Astrocyte (in vitro differentiated cells and primary cell): Measurements from ENCODE around the gene PGLYRP4.

Experiments used
- CTCF ChIP-seq: IDR thresholded peaks from 2 replicates; pipeline ENCODE4 v1.5.1; 2011; ENCODE audit warnings: low read depth, mild to moderate bottlenecking, inconsistent platforms, low read length, moderate library complexity; ENCODE audit not compliant: insufficient read depth
- EZH2 ChIP-seq: IDR thresholded peaks from 2 replicates; pipeline ENCODE4 v1.6.1; 2012; ENCODE audit warnings: mild to moderate bottlenecking, low read length, inconsistent platforms; ENCODE audit not compliant: insufficient read depth

- TF ChIP-seq CTCF (no peak), EZH2 (no peak)
Observed at GRCh38 chr1:153308540-153308939, 40.1 kb downstream of the PGLYRP4 start.
